GM19193 (cell line): ENCODE measurements around the gene PTCD3.

ENCODE experiments used
- POLR2A ChIP-seq: IDR thresholded peaks from 4 replicates; pipeline ENCODE4 v1.6.1; 2011; ENCODE audit not compliant: insufficient read depth, insufficient read length; ENCODE audit errors: extremely low read depth

Gene PTCD3

GRCh38 chr2:86158286-86158685, 52.3 kb downstream of the PTCD3 start:
- no peak for TF ChIP-seq POLR2A

GRCh38 chr2:86160156-86160952, 54.3 kb downstream of the PTCD3 start:
- TF ChIP-seq POLR2A = no peak

DNA sequence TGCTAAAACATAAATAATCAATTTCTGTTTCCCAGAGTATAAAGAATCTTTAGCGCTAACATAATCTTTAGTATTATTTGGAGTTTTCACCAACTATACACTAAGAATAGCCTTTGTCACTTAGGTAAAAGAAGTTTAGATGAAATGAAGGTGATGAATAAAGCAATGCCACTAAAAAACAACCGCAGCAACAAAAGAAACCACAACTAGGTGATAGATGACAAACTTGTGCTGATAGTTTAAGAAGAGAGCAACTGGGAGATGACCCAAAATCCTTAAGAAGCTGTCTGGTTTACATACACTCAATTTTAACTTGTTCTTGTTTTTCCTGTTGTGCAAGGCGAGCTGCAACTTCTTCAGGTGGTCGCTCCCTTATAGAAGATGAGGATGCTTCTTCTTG, 64.4 kb downstream of the PTCD3 start:
- TF ChIP-seq POLR2A = no peak

DNA sequence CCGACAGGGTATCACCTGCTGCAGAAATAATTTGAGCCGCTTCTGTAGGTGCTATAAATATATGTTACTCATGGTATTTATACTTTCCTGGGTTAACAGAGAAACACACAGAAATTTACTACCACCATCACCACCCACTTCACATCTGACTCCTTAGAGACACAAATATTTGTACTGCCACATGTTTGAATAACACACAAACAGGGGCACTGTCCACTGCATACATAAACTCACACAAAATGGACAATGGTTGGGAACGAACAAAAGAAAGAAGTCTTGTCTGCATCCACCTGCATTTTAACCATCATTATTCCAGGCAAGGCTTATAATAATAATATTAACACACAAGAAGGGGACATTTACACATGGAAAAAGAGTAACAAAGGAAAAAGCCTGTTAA, 65.3 kb downstream of the PTCD3 start:
- no peak for TF ChIP-seq POLR2A

DNA sequence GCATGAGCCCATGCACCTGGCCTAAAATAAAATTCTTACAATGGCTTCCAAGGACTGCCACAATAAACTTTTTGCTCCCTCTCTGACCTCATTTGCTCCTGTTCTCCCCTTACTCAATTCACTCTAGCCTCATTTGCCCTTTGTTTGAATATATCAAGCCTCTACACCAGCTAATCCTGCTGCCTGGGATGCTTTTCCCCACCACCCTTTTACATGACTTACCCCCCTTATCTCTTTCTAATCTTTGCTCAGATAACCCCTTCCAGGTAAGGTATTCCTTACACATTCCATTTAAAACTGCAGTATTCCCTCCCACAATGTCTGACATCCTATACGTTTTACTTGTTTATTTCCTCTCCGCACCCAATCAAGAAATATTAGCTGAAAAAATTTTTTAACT, 66.6 kb downstream of the PTCD3 start:
- TF ChIP-seq POLR2A = no peak

GRCh38 chr2:86174445-86174844, 68.4 kb downstream of the PTCD3 start:
- TF ChIP-seq POLR2A = no peak

GRCh38 chr2:86175828-86176227, 69.8 kb downstream of the PTCD3 start:
- TF ChIP-seq POLR2A = no peak

DNA sequence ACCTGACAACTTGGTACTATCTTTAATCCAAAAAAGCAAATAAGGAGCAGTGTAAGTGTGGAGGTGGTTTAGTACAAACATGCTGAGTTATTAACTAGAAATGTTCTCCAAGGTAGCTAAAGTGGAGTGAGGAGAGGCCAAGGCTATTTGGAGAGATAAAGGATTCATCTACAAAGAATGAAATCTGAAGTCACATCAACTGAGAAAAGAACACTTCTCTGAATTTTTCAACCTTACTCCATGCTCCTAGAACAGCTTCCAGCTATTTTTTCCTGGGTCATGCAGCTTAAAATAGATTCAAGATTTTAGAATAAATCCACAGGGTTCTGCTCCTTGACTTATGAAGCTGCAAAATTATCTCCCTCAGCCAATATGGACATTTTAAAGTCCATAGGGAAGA, 70.6 kb downstream of the PTCD3 start:
- TF ChIP-seq POLR2A = no peak

GRCh38 chr2:86185517-86186212, 79.6 kb downstream of the PTCD3 start:
- TF ChIP-seq POLR2A = no peak

- TF ChIP-seq POLR2A = no peak
Measured at GRCh38 chr2:86186431-86186830, 80.4 kb downstream of the PTCD3 start.

GRCh38 chr2:86189782-86190416, 83.9 kb downstream of the PTCD3 start:
- TF ChIP-seq POLR2A = no peak
